Hippocampal formation (tissue), 2 donors: Measurements from ENCODE around the gene C5orf63.
"Not testable (repeated sequence)": the region's sequence is repeated elsewhere in the genome, so short reads cannot be mapped to it uniquely, and the experiment has no call there.

Experiments used
- DNase-seq, 2 donors: peaks; one replicate each; lab custom pipeline; 2025; lab: John Stamatoyannopoulos, UW

Gene C5orf63

DNA sequence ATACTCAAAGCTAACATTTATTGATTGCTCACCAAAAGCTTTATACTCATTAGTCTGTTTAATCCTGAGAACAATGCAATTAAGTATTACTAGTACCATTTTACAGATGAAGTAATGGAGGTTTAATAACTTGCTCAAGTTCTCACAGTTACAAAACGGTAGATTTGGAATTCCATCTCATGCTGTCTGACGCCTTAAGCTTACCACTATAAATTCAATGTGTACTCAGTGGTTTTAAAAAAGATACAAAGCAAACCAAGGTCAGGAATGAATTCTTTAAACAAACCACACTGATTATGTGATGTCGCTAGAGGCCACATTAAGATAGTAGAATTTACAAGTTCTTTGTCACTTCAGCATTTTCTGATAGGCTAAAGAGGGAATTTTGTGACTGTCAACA, 1.2 kb upstream of the C5orf63 start:
- no peak for DNase-seq

DNA sequence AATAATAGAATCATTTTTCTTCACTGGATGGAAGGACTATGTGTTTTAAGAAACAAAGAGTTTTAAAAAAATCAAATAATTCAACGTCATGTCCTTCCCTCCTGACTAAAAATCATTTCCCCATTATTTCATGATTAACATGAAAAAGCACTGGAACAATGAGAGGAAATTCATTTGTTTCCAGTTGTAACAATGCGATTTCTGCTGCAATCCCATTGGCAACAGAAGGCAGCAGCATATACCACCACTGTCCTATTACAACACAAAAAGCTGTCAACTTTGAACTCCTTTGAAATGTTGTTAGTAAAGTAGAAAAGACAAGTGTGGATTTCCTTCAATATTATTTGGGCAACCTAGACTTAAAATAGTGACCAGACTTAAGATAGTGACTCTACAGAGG, 3.1 kb downstream of the C5orf63 start:
- no peak for DNase-seq

DNA sequence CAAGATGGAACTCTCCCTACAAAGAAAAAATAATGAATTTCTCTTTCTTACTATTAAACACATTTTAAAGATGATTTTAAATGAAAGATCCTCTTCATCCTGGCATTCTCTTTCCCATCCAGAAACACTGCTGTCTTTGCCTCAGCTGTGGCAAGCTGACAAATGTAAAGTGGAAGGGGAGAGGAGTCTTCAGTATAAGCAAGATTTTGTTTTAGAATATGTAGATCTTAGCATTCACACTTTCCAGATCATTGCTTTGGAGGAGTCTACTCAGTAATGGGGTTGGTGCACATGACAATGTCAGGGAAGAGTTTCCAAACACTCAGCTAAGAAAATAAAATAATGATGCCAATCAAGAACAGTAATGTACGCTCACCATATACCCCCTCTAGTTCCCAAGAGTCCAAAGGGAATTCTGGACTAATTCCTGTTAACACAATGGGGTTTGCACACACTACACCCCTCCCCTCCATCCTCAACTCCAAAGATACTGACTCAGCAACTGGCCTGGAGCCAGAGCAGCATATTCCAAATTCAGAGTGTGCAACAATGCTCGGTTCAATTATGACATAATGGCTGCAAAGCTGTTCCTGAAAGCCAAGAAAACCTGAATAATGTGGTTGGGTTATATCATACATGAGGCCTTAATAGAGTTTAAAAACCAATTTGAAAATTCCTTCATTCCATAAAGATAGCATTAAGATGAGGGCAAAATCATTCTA, 4.6 kb downstream of the C5orf63 start:
- DNase-seq, result no peak

DNA sequence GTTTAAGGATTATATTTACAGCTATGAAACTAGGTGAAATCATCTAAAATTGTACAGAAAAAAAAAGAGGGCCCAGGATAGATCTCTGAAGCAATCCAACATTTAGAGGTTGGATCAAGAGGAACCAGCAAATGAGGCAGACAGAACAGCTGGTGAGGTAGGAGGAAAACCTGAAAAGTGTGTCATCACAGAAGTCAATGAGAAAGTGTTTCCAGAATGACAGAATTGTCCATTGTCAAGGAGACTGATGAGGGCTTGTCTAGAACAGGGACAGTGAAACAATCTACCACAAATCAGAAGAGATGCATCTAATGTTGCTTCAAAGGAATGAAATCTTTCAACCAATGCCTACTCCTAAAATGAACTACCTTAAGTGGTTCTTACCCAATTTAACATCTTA, 6.6 kb downstream of the C5orf63 start:
- no peak for DNase-seq

DNA sequence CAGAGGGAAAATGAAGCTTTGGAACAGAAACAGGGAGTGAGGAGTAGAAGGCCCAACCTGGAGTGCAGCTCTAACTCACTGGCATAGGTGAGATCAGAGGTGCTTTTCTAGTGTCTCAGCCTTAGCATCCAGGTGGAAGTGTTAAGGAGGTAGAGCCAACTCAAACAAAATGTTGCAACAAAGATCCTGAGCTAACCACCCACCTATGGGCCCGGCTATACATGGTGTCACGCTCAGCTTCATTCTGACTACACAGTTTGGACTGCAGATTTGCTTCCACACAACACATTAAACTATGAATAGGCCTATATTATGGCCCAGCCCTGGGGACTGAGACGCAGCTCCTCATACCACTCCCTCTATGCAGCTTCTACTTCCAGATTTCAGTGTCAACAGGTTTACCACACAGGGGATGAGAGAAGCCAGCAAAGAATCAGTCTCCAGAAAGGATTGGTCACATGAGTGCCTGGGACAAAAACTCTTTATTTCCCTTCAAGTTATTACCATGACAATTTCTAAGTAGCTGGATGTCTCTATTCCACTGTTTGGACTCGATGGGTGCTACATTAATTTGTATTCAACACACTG, 9.0 kb downstream of the C5orf63 start:
- no peak for DNase-seq

DNA sequence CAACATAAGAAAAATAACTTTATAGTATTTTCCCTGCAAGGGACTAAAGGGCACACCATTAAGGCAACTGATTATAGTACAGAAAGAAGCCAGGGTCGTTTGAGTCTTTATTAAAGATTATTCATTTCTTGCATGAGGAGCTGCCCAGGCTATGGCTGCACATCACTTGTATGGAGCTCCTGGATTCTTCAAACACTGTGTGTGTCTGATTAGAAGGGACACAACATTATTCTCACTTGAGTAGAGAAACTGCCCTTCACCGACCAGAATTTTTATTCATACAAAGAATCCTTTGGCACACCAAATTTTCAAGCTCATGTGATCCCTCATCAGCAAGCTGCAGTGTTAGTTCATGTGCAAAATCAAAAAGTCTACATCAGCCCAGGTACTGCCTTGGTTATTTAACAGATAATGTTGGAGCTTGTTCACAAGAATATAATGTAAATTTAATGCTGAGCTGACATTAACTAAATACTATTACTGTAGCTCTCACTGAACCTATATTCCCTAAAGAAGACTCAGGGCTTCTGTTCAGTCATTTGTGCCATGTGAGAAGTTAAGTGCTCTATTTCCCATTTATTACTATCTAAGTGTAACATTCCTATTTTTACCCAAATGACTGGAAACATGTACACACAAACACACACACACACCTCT, 9.9 kb downstream of the C5orf63 start:
- DNase-seq, result no peak

DNA sequence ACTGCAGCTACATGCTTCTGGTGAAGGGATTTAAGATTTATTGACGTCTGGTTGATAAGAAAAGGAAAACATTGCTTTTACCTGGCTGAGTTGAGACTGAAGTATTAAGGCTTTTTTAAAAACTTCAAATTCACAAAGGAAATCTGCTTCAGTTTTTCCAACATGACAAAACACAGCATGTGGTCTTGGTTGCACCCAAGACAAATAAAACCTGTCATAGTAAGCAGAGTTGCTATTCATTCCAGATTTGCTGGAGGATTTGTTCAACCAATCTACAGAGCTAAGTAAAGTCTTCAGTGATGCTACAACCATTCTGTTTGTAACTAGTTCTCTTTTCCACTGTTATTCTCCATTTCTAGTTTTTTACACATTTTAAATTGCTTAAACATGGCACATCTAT, 11.3 kb downstream of the C5orf63 start:
- DNase-seq, result no peak

DNA sequence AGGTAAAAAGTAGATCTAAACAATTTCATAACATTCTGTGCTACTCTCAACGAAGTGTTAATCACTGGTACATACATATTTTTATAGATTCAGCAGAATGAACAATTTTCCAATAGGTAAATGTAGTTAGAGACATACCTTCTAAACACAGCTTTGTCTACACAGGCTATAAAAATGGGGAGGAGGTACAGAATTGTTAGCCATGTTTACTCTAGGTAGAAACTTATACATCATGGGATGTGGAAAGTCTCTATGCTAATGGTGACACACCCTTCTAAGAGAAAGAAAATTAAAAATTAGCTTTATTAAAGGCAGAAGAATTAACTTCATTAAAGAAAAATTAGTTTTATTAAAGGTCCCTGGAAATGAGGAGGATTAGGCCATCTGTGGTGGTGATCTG, 11.8 kb downstream of the C5orf63 start:
- no peak for DNase-seq

DNA sequence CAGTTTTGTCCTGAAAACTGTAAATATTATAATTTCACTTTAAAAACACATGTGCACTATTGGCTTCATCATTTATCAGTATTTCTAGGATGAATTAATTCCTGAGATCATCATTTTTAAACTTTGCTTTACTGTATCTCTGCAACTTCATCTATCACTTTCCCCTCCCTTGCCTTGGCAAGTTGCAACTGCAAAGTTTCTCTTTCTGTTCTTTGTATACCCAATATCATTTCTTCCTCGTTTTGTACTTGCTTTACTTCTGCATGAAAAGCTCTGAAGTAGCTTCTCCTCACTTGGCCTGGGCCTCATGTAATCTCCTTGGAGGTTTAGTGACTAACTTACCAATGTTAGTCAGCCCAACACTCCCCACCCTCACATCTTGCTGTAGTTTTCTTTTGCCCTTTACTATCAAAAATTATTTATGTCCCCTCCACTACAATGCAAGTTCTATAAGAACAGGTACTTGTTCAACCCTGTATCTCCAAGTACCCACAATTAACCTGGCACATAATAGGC, 12.8 kb downstream of the C5orf63 start:
- no peak for DNase-seq

DNA sequence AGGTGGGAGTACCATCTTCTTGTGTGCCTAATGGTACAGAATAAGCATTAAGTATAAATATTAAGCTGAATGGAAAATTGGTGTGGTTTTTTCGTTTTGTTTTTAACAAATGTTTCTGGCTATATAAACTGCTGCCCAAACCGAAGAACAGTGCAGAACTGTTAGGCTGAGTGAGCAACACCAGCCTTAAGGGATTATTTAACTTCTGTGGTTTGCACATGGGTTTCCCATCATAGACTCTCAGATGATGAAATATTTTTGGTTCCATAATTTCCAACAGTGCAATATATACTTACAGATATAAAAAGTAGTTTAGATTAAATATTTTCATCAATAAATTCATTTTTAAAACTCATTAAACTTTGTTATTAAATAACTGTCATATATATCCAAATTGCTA, 16.4 kb downstream of the C5orf63 start:
- DNase-seq, result no peak

DNA sequence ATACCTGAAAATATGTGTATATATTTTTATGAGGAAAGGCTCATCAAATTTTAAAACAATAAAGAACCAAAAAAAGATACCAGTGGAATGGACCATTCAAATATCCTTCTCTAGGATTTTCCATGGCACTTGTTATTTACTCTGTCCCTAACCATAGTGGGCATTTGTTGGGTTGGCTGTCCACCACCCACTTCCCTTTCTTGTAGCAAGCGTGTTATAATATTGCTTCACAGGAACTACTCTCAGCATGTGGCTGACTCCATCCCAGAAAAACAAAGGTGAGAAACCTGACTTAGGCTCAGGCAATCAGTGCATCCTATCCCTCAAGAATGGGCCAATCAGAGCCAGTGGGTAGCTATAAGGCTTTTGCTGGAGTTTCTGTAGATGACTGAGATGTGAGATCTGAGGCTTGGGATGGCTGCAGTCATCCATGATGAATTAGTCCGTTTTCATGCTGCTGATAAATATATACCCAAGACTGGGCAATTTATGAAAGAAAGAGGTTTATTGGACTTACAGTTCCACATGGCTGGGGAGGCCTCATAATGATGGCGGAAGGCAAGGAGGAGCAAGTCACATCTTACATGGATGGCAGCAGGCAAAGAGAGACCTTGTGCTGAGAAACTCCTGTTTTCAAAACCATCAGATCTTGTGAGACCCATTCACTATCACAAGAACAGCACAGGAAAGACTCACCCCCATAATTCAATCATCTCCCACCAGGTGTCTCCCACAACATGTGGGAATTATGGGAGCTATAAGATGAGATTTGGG, 17.2 kb downstream of the C5orf63 start:
- DNase-seq, result no peak

DNA sequence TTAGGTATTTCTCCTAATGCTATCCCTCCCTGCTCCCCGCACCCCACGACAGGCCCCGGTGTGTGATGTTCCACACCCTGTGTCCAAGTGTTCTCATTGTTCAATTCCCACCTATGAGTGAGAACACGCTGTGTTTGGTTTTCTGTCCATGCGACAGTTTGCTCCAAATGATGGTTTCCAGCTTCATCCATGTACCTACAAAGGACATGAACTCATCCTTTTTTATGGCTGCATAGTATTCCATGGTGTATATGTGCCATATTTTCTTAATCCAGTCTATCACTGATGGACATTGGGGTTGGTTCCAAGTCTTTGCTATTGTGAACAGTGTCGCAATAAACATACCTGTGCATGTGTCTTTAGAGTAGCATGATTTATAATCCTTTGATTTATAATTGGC, 19.8 kb downstream of the C5orf63 start:
- not testable (repeated sequence) for DNase-seq

DNA sequence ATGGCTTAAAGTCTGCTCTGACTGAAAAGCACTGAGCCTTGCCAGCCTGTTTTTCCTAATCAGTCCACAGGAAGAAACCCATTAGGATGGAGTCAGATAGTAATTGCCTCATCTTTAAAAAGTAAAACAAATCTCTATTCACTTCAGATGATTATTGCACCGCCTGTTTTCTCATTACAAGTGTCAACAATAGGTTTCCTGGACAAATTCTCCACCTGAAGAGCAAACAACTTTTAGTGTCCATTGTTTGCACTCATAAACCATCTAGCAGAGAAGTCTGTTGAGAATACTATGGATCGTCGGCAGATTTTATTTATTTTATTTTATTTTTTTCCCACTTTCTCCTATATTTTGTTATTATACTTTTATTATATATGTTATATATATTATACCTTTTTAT, 20.3 kb downstream of the C5orf63 start:
- no peak for DNase-seq

DNA sequence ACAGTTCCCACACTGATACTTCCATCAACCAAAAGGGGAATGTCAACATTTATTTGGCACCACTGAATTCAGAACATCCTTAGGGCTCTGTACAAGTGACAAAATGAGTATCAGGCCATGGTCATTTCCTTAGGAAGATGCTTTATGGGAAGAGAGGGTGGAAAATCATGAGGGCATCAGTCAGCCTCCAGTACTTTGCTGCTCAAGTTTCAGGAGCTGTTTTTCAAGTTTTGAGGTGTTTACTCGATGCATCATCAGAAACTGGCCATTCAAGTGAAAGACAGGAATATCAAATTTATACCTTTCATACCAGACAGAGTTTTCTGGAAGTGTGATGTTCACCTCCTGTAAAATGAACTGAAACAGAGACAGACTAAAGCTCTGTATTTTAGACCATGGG, 21.7 kb downstream of the C5orf63 start:
- no peak for DNase-seq

DNA sequence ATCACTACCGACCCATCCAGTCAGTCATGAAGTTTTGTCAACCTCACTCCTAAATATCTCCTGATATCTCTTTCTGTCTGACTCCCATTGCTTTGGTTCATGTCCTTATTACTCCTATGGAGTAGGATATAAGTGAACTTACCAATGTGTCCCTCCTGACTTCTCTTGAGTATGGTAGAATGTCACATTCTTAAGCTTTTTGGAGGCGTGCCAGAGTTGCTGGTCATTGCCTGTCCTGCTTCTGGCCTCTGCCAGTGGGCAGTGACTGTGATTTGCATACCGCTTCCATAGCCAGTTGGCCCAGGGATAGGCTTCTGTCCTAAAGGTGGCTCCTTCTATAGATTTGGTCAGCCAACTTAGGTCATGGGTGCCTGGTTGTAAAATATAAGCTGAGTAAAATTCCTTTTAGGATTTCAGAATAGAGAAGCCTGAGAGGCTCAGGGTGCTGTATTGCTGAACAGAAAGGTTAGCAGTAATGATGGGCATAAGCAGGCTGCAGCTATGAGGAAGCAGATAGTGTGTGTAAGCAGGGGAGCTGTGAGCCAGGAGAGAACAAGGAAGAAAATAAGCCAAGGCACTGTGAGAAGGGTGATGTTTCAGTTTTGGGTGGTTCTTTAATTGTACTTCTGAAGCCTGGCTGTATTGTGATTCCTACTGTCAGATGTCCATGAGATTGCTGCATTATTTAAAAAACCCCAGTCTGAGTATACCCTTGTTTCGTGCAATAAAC, 26.8 kb downstream of the C5orf63 start:
- no peak for DNase-seq

DNA sequence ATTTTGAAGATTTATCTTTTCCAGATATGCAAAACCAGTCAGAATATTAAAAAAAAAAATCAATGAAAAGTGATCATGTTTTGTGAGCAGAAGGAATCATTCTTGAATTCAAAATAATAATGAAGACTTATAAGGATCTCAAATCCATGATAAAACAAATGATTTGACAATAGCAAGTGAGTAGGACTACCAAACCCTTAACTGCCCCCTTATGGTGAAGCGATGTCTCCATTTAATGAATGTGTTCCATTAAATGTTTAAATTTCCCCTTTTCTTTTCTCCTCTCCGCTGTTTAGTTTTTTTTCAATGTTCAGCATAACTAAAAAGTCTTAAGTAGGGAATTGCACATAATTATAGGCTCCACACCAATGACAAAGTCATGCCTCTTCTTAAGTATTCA, 30.7 kb downstream of the C5orf63 start:
- DNase-seq, result no peak

DNA sequence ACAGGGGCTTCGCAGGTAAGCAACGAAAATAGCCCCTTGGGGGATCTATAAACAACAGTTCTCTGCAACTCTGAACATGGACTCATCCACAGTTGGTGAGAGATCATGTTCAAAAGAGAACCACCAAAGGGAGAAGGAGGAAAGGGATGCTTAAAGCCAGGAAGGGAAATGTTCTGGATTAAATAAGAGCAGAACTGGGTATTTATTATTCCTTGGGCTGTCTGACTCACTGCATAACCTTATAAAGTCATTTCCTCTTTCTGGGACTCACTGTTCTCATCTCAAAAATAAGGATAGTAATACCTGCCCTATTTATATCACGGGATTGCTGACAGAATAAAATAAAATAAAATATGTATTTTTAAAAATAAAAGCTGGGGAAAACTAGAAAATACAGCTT, 31.7 kb downstream of the C5orf63 start:
- no peak for DNase-seq

DNA sequence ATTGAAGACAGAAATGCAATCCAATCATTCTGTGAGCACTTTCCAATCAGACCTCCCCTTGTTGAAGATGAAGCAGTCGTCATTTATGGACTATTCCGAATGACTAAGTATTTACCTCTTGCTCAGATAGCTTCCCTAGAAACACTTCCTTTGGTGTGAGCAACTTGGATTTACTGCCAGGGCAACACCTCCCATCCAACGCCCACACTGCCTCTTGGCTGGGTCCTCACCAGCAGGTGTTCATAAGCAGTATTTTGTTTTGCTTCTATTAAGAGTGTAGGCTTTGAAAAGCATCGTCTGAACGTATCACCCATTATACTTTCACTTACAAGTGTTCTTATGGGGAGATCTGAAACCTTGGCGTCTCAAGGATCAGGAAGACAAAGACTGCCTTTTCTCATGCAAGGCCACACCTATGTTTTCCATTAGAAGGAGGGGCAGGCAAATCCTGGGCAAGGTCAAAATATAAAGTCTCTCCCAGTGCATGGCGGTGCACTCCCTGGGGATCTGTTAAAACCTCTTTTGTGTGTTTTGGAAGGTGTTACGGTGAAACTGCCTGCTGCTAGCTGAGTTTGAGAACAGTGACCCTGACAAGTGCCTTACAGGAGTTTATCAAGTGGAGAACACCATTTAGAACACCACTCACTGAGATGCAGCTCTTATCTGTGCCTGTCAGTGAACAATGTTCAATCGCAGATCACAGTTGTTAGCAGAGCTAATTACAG, 32.3 kb downstream of the C5orf63 start:
- no peak for DNase-seq

DNA sequence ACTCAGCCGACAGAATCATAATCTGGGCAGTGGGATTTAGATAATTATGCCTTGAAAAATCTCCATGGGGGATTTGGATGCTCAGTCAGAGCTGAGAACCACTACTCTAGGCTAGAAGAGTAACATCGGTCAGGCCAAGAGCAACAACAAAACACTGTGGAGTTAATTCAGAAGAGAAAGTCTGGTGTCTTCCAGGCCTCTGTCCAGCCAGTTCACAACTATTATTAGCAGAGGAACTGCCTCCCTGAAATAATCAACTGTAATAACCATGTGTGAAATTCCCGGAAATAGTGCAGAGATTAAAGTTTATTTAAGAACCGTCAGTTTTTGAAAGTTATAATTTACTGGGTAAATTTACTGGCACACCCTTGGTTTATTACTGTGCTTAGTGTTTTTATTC, 34.8 kb downstream of the C5orf63 start:
- DNase-seq, result no peak

DNA sequence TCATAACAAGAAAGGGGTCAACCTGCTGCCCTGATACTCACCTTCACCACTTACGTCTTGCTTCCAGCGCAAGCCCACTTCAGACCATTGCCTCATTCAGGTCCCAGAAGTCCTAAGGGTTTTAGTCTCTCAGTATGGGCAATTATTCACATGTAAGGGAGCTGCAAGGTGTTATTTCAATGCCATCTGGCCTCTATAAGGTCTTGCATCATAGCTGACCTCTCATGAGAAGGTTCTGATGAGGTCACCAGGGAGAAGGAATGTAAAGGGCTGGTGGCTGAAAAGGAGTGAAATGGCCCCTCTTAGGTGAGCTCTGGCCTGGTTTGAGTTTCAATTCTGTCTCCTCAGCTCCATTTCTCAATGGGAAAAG, 41.5 kb downstream of the C5orf63 start:
- no peak for DNase-seq

DNA sequence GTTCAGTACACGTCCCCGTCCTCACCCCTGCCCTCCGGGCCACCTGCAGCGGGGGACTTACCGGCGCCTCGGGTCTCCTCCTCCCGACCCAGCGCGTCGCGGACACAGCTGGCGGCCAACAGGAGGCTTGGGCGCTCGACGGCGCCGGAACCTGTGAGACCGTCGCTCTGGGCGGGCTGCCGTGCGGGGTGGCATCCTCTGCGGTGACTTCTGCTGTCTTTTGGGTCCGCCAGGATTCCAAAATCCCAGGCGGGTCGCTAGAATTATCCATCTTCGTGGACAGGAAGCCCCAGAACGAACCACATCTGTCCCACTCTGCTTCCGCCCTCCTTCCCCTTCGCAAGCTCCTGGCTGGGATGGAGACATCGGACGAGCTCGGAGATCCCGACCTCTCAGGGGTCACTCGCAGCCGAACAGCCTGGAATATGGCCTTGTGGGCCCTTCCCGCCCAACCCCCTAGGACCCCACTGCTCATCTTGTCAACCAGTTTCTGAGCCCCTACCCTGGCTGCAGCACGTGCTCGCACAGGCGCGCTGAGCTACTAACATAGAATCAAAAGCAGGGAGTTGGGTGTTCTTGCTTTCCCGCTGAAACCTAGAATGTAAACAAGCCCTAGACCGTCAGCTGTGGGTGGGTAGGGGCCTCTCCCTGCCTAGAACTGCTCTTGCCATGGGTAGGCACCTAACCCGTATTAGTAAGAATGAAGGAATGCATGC, 42.0 kb downstream of the C5orf63 start:
- DNase-seq, result no peak
